HT-29 (cell line): ENCODE measurements around the gene RAD23A. TPM values are rescaled to one million over a fixed set of nuclear protein-coding genes. Genes with fewer than 3 reads are reported as not detected.
A peak's percentile ranks its signal among the peaks of the same experiment; 100 is the strongest.
"Not testable (repeated sequence)": the region's sequence is repeated elsewhere in the genome, so short reads cannot be mapped to it uniquely, and the experiment has no call there.

ENCODE experiments used
- DNase-seq: peaks from one replicate; pipeline ENCODE4 v3.0.0-alpha.2; 2015; ENCODE audit warnings: low spot score
- total RNA-seq: library from RNA; depleted of rRNA; stranded (reverse); fragments of >200 nt; shearing (Covaris generic); gene quantifications from 2 replicates; pipeline ENCODE4 v1.2.3, GENCODE V29; 2014; rRNA removed

RAD23A gene
- total RNA-seq, result 217 TPM in 2 replicates

DNA sequence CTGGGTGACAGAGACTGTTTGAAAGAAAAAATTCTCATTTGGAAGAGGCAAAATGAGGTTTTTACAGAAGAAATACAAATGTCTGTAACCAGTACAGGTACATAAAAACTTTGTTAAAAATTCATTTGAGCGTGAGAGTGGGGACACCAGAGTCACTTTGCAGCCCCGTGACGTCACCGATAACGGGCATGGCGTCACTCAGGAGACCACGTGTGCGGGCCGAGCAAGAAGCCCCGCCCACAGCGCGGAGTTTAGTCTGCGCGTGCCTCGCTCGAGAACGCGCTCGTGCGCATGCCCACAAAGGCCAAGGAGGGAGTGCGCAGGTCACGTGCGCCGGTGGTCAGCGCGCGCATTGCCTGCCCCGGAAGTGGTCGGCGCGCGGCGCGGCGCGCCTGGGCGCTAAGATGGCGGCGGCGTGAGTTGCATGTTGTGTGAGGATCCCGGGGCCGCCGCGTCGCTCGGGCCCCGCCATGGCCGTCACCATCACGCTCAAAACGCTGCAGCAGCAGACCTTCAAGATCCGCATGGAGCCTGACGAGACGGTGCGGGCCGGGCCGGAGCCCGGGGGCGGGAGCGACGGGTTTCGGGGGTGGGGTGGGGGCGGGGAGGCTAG lies at the start of gene RAD23A:
Gene RAD23A (plus strand): TSS at position 384 of the 613 bp plus-strand sequence. CDS start 87 bp downstream, at position 471.
- DNase-seq, result peak; percentile 95

DNA sequence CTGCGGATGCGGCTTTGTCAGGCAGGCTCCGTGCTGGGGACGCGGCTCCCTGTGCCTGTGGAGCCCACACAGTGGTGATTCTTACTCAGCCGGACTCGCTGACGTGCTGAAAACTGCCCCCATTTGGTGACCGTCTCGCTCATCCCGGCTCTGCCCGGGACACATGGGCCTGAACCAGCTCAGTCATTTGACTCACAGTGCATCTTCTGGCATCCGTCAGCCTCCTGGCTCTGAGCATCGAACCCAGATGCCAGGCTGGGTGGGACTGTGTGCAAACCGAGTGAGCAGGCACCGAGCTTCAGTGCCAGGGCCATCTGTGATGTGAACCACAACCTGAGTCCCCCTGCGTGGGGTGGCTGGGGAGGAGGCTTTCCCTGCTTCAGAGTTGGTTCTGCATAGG lies 49.2 kb upstream of the RAD23A start:
- DNase-seq, result no peak

DNA sequence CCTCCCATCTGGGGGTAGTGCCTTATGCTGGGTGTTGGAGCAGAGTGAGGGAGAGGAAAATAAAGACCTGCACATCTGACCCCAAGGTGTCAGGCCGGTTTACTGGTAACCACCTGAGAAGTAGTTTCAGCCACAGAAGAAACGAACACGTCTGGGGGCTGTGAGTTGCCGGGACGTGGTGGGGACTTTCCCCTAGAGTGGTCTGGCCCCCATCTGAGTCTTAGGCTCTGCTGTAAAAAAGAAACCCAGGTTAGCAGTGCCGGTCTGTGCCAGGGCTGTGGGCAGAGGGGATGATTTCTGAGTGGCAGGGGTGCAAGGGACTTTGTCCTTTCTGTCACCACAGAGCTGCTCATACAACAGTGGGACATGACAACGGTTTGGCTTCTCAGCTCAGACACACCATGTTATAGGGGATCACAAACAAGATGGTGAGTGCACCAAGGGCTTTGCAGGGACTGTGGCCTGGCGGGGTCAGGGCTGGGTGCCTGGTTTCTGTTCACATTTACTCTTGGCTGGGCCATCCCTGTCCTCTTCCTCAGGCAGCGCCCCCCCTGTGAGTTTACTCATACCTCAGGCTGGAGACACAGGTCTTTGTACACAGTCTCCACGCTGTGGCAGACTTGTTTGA lies 45.7 kb upstream of the RAD23A start:
- no peak for DNase-seq

DNA sequence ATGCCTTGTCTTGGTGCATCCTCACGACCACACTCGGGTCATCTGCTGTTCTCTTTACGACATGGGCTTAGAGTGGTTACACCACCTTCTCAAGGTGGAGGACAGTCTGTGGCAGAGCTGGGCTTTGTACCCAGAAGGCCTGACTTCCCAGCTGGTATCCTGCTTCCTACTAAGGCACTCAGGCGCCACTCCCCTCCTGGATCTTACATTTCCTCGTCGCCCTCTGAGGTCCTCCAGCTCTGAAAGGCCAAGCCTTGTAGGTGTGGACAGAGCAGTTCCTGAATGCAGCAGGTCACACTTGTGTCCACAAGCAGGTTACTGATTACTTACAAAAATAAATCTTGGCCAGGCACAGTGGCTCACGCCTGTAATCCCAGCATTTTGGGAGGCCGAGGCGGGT lies 38.5 kb upstream of the RAD23A start:
- DNase-seq, result no peak

DNA sequence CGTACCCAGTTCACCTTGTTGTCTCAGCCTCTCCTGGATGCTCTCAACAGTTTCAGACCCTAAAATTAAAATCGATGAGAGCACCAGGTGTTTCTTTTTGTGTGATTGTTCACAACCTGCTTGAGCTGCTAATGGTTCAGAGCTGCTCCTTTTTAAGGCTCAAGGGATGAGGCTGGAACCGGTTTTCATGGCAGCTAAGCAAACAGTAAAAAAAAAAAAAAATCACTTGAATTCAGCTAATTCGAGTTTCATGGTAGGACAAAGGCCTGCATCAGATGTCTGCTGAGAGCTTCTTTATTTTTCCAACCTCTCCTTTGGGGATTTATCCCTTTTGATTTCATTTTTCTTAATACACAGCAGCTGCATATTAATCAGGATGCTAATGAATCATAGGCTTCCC lies 33.1 kb upstream of the RAD23A start:
- no peak for DNase-seq

DNA sequence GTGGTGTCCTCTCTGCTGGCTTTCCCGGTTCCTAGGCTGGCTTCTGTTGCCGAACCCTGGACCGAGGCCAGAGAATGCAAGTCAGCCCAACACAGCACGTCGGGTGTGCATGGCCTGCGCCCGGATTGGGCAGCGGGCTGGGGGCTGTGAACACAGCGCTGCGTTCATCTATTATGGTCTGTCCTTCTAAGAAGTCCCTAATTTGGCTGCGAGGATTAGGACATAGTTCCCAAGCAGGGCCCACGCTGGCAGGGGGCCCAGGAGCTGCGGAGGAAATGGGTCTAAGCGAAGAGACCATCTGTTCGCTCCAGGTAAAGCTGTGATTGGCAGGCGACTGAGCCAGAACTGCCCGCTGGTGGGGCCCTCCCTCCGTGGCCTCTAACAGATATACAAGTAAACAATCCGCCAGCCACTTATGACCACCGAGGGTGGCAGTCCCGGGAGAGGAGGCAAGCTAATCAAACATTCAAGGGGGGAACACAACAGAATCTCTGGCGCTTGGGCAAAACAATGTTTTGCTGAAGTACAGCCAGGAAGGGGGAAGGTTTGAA lies 32.6 kb upstream of the RAD23A start:
- DNase-seq, result no peak

DNA sequence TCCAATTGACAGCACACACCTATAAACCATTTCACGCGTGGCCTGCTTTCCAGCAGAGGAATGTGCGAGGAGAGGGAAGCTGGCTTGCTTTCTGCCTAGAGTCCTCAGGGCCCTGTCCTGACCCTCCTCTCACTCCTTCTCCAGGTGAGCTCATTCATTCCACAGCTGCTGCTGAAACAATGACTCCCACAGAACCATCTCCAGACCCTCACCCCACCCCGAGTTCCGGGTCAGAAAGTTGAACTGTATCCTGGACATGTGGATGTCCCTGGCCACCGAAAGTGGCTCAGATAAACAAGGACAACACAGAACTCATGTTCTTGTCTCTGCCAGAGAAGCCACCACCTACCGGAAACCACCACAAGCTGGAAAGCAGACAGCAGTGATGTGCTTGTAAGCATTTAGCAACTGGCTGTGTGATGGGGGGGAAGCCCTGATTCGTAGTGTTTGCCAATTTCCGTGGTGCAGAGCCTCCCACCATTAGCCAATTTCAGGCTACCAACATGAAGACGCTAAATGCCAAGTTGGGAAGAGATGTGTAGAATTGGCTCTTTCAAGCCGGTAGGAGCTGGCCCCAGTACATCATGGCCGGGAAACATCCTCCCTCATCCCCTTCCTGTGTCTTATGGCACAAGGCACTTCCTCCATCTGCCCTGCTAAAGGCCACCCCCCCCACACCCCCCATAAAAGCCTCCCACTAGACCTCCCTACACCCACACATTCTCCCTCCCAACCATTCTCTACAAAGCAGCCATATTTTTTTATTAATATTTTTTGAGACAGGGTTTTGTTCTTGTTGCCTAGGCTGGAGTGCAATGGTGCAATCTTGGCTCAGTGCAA lies 31.6 kb upstream of the RAD23A start:
- DNase-seq, result no peak

DNA sequence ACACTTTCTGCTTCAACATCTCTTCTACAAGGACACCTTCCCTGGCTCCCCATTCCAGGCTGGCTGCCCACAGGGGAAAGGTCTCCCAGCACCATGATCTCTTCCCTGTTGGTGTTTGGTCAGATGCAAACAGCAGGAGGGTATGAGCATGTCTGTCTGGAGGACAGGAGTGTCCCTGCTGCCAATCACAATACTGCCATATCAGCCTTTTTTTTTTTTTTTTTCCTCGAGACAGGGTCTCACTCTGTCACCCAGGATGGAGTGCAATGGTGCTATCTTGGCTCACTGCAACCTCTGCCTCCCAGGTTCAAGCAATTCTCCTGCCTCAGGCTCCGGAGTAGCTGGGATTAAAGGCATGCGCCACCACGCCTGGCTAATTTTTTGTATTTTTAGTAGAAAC lies 29.8 kb upstream of the RAD23A start:
- not testable (repeated sequence) for DNase-seq

DNA sequence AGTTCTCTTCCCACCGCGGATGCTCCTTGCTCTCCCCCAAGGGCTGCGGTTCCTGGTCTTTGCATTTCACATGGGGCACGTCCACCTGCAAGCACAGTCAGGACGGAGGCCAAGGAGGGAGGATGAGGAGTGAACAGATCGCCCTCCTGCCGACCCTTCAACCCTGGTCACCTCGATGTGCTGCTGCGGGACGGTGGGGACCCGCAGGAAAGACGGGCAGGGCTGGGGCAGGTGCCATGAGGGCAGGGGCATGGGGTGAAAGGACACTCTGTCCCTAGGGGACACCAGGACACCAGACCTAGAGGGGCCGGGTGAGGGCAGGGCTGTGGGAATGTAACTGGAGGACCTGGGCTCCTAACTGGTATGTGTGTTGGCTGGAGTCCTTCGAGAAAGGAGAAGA lies 27.4 kb upstream of the RAD23A start:
- DNase-seq, result no peak

DNA sequence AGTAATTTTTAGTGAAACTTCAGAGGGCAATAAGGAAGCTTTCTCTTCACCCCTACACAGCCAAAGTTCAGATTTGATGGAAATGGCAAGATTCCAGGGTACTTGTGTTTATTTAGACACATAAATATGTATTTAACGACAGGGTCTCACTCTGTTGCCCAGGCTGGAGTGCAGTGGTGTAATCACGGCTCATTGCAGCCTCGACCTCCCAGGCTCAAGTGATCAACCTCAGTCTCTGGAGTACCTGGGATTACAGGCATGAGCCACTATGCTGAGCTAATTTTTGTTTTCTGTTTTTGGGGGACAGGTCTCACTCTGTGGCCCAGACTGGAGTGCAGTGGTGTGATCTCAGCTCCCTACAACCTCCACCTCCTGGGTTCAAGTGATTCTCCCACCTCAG lies 24.6 kb upstream of the RAD23A start:
- DNase-seq, result no peak

DNA sequence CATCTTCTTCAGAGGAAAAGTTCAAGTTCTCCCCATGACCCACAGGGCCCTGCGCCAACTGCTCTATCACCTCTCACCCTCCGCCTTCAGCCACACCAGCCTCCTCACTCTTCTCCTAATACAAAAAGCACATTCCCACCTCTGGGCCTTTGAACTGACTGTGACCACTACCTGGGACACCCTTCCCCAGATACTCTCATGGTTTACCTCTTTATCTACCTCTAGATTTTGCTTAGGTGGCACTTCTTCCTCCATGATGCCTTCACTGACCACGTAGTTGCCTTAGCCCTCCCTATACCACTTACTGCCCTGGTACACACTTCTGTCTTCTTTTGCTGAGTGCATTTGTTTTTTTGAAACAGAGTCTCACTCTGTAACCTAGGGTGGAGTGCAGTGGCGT lies 22.7 kb upstream of the RAD23A start:
- DNase-seq, result no peak

DNA sequence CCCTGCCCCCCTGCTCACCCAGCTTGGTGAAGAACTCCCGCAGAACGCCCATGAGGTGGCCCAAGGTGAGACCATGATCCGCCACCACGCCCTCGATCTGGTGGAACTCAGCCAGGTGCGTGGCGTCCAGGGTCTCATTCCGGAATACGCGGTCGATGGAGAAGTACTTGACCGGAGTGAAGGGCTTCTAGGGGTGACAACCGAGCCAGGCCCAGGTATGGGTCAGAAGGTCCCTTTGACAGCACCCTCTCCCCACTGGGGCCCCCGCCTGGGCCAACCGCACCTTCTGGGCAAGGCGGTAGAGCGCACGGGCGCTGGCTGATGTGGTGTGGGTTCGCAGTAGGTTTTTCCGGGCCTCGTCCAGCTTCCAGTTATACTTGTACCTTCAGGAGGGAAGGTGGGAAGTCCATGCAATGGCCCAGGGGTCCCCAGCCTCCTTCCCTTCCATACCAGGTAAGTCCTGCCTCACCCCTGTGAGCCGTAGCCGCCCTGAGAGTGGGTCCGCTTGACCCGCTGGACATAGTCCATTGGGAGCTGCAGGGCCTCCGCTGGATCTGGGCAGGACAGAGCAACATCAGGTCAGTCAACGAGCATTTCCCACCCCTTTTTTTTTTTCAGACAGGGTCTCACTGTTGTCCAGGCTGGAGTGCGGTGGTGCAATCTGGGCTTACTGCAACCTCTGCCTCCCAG lies 20.9 kb upstream of the RAD23A start:
- DNase-seq, result no peak

DNA sequence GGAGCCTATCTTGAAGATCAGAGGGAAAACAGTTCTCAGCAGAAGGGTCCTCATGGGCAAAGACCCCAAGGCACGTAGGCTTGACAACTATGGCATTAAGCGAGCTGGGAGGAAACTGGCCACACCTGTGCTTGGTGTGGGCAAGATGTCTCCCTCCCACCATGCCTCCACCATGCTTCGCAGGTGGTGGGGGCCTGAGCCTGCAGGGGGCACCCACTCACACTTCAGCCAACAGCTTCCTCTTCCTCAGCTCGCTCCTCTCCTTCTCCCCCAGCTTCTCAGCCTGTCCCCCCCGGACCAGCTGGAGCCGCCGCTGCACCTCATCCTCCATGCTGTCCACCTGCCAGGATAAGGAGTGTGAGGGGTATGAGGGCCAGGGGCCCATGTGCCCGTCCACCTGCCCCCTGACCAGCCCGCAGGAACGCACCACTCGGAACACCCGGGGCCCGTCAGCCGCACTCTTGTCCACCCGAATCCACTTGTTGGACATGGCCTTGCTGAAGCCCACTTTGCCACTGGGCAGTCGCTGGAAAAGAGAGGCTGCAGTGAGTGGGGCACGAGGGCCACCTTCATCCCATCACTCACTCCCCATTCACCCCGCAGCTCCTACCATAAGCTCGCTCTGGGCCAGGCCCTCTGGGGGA lies 15.5 kb upstream of the RAD23A start:
- no peak for DNase-seq

DNA sequence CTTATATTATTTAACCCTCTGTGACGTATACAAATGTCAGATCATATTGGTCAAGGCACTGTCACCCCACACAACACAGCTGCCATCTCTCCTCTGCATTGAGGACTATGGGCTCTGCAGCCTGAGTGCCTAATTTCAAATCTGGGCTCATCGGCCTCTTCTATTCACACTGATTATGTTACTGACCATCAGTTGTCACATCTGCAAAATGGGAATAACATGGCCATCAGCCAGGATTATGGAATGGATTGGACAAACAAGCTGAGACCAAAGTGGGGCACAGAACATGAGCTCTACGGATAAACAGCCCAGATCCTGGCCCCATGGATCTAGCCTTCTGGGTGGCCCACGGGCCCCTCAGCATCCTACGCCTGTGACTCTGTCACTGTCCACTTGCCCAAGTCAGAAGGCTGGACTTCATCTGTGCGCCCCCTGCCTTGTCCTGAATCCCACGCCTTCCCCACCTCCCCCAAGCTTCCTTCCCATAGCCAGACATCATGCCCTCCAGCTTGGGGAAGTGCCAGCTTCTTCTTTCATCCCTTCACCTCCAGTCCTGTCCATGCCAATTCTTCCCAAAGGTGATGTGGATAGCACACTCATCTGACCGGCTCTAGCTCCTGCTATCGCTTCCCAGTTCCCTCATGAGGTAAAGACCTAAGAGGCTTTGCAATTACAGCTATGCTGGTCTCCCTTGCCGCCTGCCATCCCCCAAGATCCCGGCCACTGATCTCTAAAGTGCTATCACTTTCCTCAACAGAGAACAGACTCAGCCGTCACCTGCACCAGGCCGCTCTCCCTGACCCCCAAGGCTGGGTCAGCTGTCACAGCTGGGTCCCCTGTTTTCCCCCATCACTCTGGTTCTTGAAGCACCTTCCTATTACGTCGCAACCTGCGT lies 13.0 kb upstream of the RAD23A start:
- DNase-seq, result no peak

DNA sequence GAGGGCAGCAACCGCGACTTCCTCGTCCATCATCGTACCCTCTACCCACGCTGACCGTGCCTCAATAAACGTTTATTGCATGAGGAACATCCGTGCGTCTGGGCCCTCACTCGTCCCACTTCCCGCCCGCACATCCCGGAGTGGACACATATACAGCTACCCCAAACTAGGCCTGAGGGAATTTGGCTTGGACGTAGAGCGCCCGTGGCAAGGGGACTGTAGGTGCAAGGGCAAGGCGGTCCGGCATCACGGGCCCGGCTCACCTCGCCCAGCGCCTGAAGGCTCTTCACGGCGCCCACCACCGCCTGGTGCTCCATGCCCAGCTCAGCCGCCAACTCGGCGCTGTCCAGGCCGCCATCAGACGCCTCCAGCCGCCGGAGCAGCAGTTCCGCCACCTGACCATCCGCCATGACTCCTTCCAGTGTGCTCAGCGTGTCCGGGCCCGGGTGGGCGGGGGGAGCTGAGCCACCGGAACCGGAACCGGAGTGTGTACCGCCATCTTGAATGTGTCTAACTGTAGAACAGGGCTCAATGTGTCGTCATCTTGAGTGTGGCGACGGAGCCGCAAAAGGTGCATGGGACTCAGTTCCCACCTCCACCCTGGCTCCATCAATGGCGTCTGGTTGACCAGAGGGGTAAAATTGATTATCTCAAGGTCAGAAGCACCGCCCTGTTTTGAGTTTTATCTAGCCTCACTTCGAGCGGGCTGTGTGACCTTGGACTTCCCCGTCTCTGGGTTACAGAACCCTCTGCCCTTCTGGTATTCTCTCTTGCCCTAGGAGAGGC lies 12.2 kb upstream of the RAD23A start, which contains the start of gene FARSA:
Gene FARSA (minus strand): TSS at position 425 of the 786 bp plus-strand sequence. CDS start 15 bp downstream, at position 410.
- DNase-seq, result peak; percentile 82

DNA sequence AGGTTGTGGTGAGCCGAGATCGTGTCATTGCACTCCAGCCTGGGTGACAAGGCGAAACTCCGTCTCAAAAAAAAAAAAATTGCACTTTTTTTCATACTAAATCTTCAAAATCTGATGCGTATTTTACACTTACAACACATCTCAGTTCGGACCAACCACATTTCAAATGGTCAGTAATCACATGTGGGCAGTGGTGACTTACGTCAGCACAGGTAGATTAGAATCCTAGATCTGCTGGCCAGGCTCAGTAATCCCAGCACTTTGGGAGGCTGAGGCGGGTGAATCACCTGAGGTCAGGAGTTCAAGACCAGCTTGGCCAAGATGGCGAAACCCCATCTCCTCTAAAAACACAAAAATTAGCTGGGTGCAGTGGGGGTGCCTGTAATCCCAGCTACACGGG lies 10.6 kb upstream of the RAD23A start:
- DNase-seq, result no peak

DNA sequence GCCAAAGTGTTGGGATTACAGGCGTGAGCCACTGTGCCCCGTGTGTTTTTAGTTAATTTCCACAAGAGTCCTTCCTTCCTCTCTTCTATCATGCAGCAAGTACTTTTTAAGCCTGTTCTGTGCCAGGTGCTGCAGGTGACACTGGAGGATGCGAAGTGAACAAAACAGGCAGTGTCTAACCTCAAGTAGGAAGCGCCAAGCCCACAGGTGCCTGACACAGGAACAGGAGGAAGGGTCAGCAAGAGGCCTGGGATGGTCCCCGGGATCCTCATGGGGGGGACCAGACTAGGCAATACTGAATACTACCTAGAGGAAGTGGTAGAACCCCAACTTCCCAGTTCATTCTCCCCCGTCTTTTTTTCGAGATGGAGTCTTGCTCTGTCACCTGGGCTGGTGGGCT lies 9.1 kb upstream of the RAD23A start:
- no peak for DNase-seq

DNA sequence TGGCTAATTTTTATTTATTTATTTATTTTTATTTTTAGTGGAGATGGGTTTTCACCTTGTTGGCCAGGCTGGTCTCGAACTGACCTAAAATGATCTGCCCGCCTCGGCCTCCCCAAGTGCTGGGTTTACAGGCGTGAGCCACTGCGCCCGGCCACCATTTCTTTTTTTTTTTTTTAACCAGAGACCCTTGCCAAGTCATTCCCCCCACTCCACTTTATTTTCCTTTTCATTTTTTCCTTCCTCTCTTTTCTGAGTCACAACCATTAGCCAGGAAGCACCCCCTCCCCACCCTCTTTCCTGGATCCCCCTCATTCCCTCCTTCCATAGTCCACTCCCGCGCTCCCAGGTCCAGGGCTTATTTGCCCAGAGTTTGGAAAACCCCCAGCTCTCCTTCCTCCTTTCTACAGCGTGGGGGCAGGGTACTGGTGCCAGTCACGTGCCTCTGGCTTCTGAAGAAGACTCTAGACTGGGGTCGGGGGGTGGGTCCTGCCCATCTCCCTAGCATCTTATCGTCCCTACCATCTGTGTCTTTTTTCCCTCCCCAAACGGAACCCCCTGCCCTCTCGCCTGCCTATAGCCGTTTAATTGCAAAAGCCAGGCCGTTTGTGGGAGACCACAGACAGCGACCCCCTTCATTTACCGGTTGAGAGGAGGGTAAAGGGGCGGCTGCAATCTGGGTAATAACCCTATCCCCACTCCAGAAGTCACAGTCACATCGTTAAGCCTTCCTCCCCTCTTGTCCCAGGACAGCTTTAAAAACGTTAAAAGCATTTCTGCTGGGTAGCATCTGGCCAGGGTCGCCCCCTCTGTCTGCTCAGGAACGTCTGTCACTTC lies 8.4 kb upstream of the RAD23A start:
- no peak for DNase-seq
